ENCODE measurements around the gene PIP4K2A. TPM values are rescaled to one million over a fixed set of nuclear protein-coding genes. Genes with fewer than 3 reads are reported as not detected.
A peak's percentile ranks its signal among the peaks of the same experiment; 100 is the strongest.

The PIP4K2A gene
- total and polyA plus RNA-seq, 2 of the 13 experiments (the other 11 are each of a cell fraction or from before 2014, with no cell fraction given) = 9.1 to 22.6 TPM

DNA sequence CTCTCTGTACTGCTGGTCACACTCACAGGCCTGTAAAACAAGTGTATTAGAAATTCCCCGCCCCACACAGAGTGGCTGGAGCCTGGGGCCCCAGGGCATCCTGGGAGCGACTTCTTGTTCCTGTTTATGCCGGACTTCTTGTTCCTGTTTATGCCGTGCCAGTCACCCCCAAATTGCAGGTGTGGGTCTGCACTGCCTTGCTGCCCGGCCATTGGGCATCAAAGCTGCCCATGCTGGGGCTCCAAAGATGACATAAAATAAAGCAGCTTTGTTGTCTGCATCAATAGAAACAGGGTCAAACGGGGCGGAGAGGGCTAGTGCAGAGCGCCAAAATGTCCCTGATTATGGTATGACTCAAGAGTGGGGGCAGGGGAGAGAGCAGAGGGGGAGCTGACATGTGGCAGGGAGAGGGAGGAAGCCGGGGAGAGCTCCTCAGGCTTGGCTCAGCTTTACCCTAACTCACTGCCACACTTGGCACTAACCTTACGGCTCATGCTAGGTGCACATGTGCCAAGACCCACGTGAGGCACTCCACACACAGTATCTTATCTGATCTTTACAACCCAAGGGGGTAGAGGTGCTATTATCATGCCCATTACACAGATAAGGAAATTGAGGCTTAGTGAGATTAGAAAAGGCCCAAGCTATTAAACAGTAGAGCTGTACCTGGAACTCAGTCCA is 98.4 kb downstream of the PIP4K2A start:
- ChIA-PET POLR2A (no interaction called here), CTCF (ENCODE audit: low intra/inter-chr PET ratio, low total read pairs) (no interaction called here)
- no peaks in the 10 kb centered on the region for H3K36me3 ChIP-seq (replicated peaks in 1 of 2; ENCODE audit: control insufficient read depth in 1 of 2, insufficient read depth in 2 of 2, low read length in 2 of 2)
- DNase-seq (ENCODE audit: low spot score) = peak; percentile 72
- no peaks in the 10 kb centered on the region for H3K9me3 ChIP-seq (ENCODE audit: low read length)
- intact Hi-C loops (cut with micrococcal nuclease; ENCODE audit: unreplicated experiment) = no loop called here
- H3K27me3 ChIP-seq (ENCODE audit: control insufficient read depth in 1 of 2, insufficient read depth in 2 of 2, low read length in 2 of 2) = no peaks in the 10 kb centered on the region
- peaks cover 61% of the 10 kb centered on the region for H3K4me1 ChIP-seq (ENCODE audit: insufficient read depth, low read length)
- H2AFZ ChIP-seq (ENCODE audit: low read length) = no peak overlapping the region
- H3K79me2 ChIP-seq (ENCODE audit: insufficient read depth, low read length) = peaks cover 19% of the 10 kb centered on the region
- H4K20me1 ChIP-seq (ENCODE audit: insufficient read depth, low read length) = no peaks in the 10 kb centered on the region
- peak overlapping the region; percentile 20 for H3K27ac ChIP-seq (ENCODE audit: extremely low read length, insufficient read depth, low read length)
- in situ Hi-C loops (cut with HindIII; ENCODE audit: extremely low pct_ligation_motif_present, low pct_unique_long_range_greater_than_20kb) = no loop called here
- 26% methylated on average over 11 of the region's 11 CpGs for WGBS (ENCODE audit: low lambda C conversion rate)
- BruUV-seq (replicated peaks) = no TSS peak
- ATAC-seq = peak; percentile 87
- peak overlapping the region; percentile 51 for H3K9ac ChIP-seq (ENCODE audit: insufficient read depth, low read depth, low read length)
- H3K4me3 ChIP-seq (replicated peaks in 1 of 3; ENCODE audit: insufficient read depth in 1 of 3, low read depth in 2 of 3, low read length in 3 of 3) = peak overlapping the region; percentile 48 to 59 (median 55); a peak in 5 of 6 replicates
- no peak for FAIRE-seq
- peak overlapping the region; percentile 84 for H3K4me2 ChIP-seq (ENCODE audit: low read depth, low read length)
- TF ChIP-seq, protein P1, sequence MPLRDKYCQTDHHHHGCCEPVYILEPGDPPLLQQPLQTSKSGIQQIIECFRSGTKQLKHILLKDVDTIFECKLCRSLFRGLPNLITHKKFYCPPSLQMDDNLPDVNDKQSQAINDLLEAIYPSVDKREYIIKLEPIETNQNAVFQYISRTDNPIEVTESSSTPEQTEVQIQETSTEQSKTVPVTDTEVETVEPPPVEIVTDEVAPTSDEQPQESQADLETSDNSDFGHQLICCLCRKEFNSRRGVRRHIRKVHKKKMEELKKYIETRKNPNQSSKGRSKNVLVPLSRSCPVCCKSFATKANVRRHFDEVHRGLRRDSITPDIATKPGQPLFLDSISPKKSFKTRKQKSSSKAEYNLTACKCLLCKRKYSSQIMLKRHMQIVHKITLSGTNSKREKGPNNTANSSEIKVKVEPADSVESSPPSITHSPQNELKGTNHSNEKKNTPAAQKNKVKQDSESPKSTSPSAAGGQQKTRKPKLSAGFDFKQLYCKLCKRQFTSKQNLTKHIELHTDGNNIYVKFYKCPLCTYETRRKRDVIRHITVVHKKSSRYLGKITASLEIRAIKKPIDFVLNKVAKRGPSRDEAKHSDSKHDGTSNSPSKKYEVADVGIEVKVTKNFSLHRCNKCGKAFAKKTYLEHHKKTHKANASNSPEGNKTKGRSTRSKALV (CRISPR knock-in tag; IDR thresholded peaks at IDR 0.05) = 0 out of 2 replicates have a peak, but pooled peaks have one; percentile 20
- TF ChIP-seq ZSCAN21 (CRISPR knock-in tag; IDR thresholded peaks at IDR 0.05; ENCODE audit: borderline replicate concordance) (no peak), NFE2L1 (CRISPR knock-in tag; IDR thresholded peaks at IDR 0.05; ENCODE audit: borderline replicate concordance) (no peak), PHF20 (CRISPR knock-in tag; IDR thresholded peaks at IDR 0.05) (no peak), GATA4 (IDR thresholded peaks at IDR 0.05; ENCODE audit: borderline replicate concordance, low read depth) (0 out of 2 replicates have a peak, but pooled peaks have one; percentile 19), TBL1XR1 (IDR thresholded peaks at IDR 0.05; ENCODE audit: borderline replicate concordance, low read length, partially characterized antibody) (no peak), HNRNPLL (IDR thresholded peaks at IDR 0.05; ENCODE audit: low read depth, low read length, poor library complexity, severe bottlenecking) (no peak), ZNF121 (CRISPR knock-in tag; IDR thresholded peaks at IDR 0.05) (no peak)
- TF ChIP-seq, protein P2, sequence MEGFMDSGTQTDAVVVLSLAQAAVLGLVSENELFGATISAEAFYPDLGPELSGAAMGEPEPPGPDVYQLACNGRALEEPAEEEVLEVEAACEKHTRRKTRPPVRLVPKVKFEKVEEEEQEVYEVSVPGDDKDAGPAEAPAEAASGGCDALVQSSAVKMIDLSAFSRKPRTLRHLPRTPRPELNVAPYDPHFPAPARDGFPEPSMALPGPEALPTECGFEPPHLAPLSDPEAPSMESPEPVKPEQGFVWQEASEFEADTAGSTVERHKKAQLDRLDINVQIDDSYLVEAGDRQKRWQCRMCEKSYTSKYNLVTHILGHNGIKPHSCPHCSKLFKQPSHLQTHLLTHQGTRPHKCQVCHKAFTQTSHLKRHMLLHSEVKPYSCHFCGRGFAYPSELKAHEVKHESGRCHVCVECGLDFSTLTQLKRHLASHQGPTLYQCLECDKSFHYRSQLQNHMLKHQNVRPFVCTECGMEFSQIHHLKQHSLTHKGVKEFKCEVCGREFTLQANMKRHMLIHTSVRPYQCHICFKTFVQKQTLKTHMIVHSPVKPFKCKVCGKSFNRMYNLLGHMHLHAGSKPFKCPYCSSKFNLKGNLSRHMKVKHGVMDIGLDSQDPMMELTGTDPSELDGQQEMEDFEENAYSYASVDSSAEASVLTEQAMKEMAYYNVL (CRISPR knock-in tag; IDR thresholded peaks at IDR 0.05; ENCODE audit: borderline replicate concordance) = no peak
- TF ChIP-seq, protein P3, sequence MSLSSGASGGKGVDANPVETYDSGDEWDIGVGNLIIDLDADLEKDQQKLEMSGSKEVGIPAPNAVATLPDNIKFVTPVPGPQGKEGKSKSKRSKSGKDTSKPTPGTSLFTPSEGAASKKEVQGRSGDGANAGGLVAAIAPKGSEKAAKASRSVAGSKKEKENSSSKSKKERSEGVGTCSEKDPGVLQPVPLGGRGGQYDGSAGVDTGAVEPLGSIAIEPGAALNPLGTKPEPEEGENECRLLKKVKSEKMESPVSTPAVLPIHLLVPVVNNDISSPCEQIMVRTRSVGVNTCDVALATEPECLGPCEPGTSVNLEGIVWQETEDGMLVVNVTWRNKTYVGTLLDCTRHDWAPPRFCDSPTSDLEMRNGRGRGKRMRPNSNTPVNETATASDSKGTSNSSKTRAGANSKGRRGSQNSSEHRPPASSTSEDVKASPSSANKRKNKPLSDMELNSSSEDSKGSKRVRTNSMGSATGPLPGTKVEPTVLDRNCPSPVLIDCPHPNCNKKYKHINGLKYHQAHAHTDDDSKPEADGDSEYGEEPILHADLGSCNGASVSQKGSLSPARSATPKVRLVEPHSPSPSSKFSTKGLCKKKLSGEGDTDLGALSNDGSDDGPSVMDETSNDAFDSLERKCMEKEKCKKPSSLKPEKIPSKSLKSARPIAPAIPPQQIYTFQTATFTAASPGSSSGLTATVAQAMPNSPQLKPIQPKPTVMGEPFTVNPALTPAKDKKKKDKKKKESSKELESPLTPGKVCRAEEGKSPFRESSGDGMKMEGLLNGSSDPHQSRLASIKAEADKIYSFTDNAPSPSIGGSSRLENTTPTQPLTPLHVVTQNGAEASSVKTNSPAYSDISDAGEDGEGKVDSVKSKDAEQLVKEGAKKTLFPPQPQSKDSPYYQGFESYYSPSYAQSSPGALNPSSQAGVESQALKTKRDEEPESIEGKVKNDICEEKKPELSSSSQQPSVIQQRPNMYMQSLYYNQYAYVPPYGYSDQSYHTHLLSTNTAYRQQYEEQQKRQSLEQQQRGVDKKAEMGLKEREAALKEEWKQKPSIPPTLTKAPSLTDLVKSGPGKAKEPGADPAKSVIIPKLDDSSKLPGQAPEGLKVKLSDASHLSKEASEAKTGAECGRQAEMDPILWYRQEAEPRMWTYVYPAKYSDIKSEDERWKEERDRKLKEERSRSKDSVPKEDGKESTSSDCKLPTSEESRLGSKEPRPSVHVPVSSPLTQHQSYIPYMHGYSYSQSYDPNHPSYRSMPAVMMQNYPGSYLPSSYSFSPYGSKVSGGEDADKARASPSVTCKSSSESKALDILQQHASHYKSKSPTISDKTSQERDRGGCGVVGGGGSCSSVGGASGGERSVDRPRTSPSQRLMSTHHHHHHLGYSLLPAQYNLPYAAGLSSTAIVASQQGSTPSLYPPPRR (CRISPR knock-in tag; IDR thresholded peaks at IDR 0.05; ENCODE audit: borderline replicate concordance) = peak; percentile 14; the same call in 1 of the 2 replicates
- TF ChIP-seq, protein P4, sequence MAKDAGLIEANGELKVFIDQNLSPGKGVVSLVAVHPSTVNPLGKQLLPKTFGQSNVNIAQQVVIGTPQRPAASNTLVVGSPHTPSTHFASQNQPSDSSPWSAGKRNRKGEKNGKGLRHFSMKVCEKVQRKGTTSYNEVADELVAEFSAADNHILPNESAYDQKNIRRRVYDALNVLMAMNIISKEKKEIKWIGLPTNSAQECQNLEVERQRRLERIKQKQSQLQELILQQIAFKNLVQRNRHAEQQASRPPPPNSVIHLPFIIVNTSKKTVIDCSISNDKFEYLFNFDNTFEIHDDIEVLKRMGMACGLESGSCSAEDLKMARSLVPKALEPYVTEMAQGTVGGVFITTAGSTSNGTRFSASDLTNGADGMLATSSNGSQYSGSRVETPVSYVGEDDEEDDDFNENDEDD (CRISPR knock-in tag; IDR thresholded peaks at IDR 0.05; ENCODE audit: borderline replicate concordance) = peak; percentile 17; the same call in 1 of the 2 replicates
- TF ChIP-seq, protein P5, sequence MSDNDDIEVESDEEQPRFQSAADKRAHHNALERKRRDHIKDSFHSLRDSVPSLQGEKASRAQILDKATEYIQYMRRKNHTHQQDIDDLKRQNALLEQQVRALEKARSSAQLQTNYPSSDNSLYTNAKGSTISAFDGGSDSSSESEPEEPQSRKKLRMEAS (IDR thresholded peaks at IDR 0.05) = peak; percentile 64
